ENCODE data around the gene PCGF5.

PCGF5 gene

DNA sequence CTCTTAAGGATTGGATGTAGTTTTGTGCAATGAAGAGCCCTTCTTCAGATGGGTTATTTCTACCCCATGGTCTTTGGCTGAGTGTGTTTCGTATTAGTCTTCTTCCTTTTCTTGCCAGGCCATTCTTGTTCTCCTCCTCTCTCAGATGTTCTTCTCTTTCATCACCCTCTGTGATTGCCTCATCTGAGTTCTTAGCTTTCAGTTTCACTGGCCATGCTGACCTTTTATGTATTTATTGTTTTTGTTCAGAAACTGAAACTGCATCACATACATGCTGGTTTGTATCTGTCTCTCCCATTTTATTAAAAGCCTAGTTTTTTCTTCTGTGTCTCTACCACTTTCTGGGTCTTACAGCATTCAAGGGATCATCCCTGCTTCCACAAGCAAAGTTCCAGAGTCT is 21.7 kb upstream of the PCGF5 start:
- no peak for DNase-seq (ENCODE audit: low spot score)
- TF ChIP-seq, protein P1, sequence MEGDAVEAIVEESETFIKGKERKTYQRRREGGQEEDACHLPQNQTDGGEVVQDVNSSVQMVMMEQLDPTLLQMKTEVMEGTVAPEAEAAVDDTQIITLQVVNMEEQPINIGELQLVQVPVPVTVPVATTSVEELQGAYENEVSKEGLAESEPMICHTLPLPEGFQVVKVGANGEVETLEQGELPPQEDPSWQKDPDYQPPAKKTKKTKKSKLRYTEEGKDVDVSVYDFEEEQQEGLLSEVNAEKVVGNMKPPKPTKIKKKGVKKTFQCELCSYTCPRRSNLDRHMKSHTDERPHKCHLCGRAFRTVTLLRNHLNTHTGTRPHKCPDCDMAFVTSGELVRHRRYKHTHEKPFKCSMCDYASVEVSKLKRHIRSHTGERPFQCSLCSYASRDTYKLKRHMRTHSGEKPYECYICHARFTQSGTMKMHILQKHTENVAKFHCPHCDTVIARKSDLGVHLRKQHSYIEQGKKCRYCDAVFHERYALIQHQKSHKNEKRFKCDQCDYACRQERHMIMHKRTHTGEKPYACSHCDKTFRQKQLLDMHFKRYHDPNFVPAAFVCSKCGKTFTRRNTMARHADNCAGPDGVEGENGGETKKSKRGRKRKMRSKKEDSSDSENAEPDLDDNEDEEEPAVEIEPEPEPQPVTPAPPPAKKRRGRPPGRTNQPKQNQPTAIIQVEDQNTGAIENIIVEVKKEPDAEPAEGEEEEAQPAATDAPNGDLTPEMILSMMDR (IDR thresholded peaks at IDR 0.05), result no peak

DNA sequence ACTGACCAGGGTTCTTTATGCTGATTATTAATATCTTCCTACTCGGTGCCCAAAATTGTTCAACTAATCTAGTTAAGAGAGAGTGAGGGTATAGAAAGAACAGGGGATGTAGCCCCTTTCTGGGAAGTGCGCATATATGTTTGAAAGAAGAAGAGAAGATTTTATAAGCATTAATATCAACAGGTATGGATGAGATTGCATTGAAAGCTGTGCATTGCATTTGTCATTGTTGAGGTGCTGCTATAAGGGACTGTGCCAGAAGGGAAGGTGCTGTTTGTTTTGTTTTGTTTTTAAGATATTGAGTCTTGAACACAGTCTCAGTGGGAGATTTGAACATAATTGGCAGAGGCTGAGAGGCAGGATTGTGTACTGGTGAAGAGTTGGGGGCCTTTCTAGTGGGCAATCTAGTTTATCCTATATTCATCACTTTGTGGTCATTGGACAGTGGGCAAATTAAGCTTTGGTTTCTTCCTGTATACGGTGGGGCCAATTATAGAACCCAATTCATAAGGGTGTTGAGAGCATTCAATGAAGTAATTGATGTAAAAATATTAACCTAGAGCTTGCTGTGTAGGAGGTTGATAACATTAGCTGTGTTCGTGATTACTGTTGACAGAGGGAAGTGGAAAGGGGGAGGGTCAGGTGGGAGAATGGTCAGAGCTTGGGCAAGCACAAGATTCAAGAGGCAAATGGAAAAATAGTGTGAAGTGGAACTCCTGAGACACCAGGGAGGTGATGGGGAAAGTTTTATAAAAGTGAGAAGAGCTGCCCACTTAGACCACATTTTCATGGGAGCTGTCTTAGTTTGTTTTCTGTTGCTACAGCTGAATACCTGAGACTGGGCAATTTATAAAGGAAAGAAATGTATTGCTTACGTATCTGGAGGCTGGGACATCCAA is 19.9 kb upstream of the PCGF5 start:
- TF ChIP-seq, protein P1 (IDR thresholded peaks at IDR 0.05), result no peak
- Histone ChIP-seq H3K27ac (peak overlapping the region; percentile 19 to 44), H3K4me3 (no peak overlapping the region)
- DNase-seq (ENCODE audit: low spot score), result no peak

More for the DNA sequence above, 21.7 kb upstream of the PCGF5 start:
- H3K27ac ChIP-seq, result peak overlapping the region in 1 of 2 donors; percentile 69
- H3K4me3 ChIP-seq, result no peak overlapping the region

DNA sequence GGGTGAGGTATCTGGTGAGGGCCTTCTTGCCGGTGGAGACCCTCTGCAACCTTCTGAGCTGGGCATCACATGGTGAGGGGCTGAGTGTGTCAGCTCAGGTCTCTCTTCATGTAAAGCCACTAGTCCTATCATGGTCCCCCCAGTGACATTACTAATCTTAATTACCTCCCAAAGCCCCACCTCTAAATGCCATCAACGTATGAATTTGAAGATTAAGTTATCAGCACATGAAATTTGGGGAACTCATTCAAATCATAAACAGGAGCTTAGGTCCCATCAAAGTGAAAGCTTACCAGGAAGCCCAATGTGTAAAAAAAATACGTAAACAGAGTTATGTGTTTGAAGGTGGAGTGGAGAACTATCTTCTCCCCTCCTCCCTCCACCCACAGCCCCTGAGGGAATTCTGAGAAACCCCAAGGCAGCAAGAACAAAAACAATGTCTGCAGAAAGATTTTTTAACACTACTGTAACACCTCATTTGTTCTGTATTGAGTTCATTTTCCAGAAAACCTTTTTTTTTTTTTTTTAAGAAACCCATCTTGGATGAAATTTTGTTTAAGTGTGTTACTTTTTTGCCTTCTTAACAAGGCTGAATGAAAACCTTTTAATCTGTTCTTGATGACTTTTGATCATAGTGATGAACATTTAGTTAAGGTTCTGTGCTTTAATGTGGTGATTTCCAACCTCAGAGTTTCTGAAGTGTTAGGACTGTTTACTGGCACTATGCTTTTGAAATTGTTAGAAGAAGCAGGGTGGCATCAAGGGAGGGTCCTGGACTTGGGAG is 19.1 kb upstream of the PCGF5 start:
- no peak for DNase-seq (ENCODE audit: low spot score)
- H3K27ac ChIP-seq, result peak overlapping the region; percentile 19 to 44
- H3K4me3 ChIP-seq, result no peak overlapping the region
- TF ChIP-seq, protein P1 (IDR thresholded peaks at IDR 0.05), result no peak

DNA sequence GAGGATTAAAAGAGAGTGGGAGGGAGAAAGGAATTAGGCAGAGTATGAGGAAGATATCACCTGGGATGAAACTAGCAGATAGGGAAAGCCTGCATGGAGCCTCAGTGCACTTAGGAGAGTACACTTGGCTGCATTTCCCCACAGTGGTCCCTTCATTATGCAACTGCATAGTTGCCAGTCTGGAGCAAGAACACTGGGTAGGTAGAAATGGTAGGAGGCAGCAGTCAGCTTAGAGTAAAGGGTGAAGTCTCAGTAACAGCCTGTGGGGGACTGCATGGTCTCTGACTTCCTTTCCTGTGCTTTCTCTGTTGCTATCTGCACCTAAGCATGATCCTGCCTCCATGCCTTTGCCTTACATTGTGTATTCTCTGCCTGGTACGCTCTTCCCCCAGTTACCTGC is 14.0 kb upstream of the PCGF5 start:
- TF ChIP-seq, protein P1 (IDR thresholded peaks at IDR 0.05), result no peak
- Histone ChIP-seq H3K4me3 (no peak overlapping the region), H3K27ac (no peak overlapping the region)
- DNase-seq (ENCODE audit: low spot score), result no peak

DNA sequence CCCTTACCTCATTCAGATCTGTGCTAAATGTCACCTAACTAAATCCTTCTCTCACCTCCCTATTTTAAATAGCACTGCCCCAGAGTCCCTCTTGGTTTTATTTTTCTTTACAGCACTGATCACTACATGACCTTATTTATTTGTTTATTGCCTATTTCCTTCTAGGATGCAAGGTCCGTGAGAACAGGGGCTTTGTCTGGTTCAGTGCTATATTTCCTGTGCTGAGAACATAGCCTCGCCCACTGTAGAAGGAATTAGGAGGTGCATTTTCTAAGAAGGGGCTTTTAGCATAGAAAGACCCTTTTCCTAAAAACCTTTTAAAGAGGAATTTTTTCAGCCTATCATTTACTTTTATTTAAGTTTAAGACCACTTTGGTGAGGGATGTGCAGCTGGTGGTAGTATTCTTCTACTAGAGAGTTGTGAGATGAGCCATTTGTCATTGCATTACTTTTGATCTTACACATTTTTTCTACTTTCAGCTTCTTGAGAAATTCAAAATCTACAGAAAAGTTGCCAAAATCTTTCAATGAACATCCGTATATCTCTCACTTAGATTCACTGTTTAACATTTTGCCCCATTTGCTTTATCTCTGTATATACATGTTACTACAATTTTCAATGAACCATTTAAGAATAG is 13.5 kb upstream of the PCGF5 start:
- Histone ChIP-seq H3K27ac (no peak overlapping the region), H3K4me3 (no peak overlapping the region)
- TF ChIP-seq, protein P1 (IDR thresholded peaks at IDR 0.05), result no peak
- no peak for DNase-seq (ENCODE audit: low spot score)

DNA sequence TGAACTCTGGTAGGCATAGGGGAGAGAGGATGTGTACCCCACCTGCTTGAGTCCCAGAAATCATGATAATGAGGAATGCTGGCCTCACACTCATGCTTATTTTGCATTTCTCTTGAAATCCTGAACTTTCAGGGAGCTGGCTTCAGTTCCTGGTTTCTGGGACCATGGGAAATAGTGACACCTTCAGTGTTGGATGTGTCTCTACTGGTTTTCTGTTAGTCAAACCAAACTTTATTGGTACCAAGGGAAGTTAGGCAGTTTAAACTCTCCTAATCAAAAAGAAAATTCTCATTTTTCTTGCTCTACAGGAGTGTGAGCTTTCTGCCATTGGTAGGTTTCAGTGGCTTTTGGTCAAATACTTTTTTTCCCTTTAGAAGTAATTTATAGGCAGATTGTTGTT is 11.8 kb upstream of the PCGF5 start:
- H3K4me3 ChIP-seq, result no peak overlapping the region
- TF ChIP-seq, protein P1 (IDR thresholded peaks at IDR 0.05), result no peak
- H3K27ac ChIP-seq, result no peak overlapping the region
- no peak for DNase-seq (ENCODE audit: low spot score)

Measured in coronary artery (tissue), 2 donors.